Mammary epithelial cell (primary cell): Measurements from ENCODE around the gene NUP210.

ENCODE experiments used
- EZH2 ChIP-seq: IDR thresholded peaks from 2 replicates; pipeline ENCODE4 v1.6.1; 2012; ENCODE audit warnings: low read length, inconsistent platforms, borderline replicate concordance
- TF ChIP-seq, protein P1 (sequence below), 2 donors: IDR thresholded peaks in 1 of 2; conservative IDR thresholded peaks in 1 of 2; 2 replicates each; pipeline ENCODE4 v1.5.1; 2011 to 2012; ENCODE audit warnings: inconsistent platforms in 2 of 2, low read length in 2 of 2, mild to moderate bottlenecking in 2 of 2, control low read depth in 1 of 2, low read depth in 1 of 2; ENCODE audit not compliant: insufficient read depth in 1 of 2; ENCODE audit errors: extremely low read depth in 1 of 2

DNA sequence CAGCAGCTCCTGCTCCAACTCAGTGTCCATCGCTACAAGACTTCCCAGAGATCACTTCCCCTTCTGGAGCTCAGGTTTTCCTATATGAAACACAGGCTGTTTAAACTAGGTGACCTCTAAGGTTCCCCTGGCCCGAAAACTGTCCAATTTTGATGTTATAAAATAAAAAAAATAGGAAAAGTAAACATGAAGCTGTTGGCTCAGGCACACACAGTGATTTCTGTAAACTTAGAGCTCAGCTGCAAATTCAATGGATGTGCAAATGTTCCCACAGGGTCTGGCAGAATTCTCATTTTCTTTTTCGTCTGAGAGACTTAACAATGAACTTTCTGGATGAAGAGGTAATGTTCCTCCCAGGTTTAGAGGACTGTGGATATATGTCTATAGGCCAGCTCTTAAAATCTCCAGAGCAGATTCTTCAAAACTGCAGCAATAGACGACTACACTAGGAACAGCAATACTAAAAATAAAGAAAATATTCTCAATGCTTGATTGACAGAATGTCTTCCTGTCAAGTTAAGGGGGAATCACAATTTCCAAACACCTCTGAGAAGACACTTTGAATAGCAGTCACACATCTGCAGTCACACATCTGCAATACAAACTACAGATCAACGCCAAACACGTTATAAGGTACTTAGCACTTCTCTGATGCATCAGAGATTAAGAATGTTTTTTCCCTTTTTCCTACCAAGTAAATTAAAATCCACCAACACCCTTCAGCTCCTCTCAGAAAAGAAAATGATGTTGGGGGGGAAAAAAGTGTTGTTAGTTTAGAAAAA is 2.8 kb downstream of the NUP210 start:
- TF ChIP-seq, protein P1, sequence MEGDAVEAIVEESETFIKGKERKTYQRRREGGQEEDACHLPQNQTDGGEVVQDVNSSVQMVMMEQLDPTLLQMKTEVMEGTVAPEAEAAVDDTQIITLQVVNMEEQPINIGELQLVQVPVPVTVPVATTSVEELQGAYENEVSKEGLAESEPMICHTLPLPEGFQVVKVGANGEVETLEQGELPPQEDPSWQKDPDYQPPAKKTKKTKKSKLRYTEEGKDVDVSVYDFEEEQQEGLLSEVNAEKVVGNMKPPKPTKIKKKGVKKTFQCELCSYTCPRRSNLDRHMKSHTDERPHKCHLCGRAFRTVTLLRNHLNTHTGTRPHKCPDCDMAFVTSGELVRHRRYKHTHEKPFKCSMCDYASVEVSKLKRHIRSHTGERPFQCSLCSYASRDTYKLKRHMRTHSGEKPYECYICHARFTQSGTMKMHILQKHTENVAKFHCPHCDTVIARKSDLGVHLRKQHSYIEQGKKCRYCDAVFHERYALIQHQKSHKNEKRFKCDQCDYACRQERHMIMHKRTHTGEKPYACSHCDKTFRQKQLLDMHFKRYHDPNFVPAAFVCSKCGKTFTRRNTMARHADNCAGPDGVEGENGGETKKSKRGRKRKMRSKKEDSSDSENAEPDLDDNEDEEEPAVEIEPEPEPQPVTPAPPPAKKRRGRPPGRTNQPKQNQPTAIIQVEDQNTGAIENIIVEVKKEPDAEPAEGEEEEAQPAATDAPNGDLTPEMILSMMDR (conservative IDR thresholded peaks at IDR 0.05 in 1 of 2, IDR thresholded peaks at IDR 0.05 in 1 of 2; ENCODE audit: extremely low read depth in 1 of 2, insufficient read depth in 1 of 2, low read depth in 1 of 2, low read length in 2 of 2), result no peak
- TF ChIP-seq EZH2, result no peak
